Suprapubic skin (tissue), 3 donors: ENCODE data around the gene CABP4.

ENCODE experiments used
- CTCF ChIP-seq, 2 donors: fragments of 200-600 bp in 1 of 2; fragments of 450-650 bp in 1 of 2; sonication (generic) in 1 of 2; IDR thresholded peaks; one replicate each; pipeline ENCODE4 v1.5.1; 2016 to 2019; ENCODE audit warnings: antibody characterized with exemption in 2 of 2, mild to moderate bottlenecking in 1 of 2, moderate library complexity in 1 of 2
- EP300 ChIP-seq: sonication (generic); formaldehyde crosslinking; IDR thresholded peaks from one replicate; pipeline ENCODE4 v1.6.1; 2017; ENCODE audit warnings: antibody characterized with exemption
- POLR2A ChIP-seq, 2 donors: fragments of 450-650 bp; IDR thresholded peaks; one replicate each; pipeline ENCODE4 v1.6.1; 2017; ENCODE audit warnings: antibody characterized with exemption in 2 of 2, mild to moderate bottlenecking in 2 of 2, moderate library complexity in 2 of 2

- TF ChIP-seq CTCF (IDR thresholded peaks at IDR 0.05) (no peak), POLR2A (IDR thresholded peaks at IDR 0.05) (no peak), EP300 (no peak)
Measured at GRCh38 chr11:67405688-67406339, 49.3 kb upstream of the CABP4 start.
